Right lung (tissue), 5 donors: ENCODE measurements around the gene PDP2. TPM values are rescaled to one million over a fixed set of nuclear protein-coding genes. Genes with fewer than 3 reads are reported as not detected.
"Not testable (repeated sequence)": the region's sequence is repeated elsewhere in the genome, so short reads cannot be mapped to it uniquely, and the experiment has no call there.

ENCODE experiments used
- DNase-seq, 2 donors: peaks; one replicate each; pipeline ENCODE4 v3.0.0-alpha.2; 2013
- polyA plus RNA-seq, 5 donors: library from polyadenylated mRNA; unstranded; fragments of 120-200 nt; gene quantifications; one replicate each; pipeline versions ENCODE4 v1.2.1 to v1.2.3, GENCODE V29; 2013; ENCODE audit warnings: inconsistent platforms in 1 of 5, low replicate concordance in 1 of 5; ENCODE audit not compliant: insufficient read length in 5 of 5, insufficient read depth in 1 of 5

Gene PDP2
- polyA plus RNA-seq, 5 donors, result 5.8 to 9.3 (median 8.9) TPM

- DNase-seq, result not testable (repeated sequence)
These were observed 54.6 kb downstream of the PDP2 start for GRCh38 chr16:66934839-66935313.

DNA sequence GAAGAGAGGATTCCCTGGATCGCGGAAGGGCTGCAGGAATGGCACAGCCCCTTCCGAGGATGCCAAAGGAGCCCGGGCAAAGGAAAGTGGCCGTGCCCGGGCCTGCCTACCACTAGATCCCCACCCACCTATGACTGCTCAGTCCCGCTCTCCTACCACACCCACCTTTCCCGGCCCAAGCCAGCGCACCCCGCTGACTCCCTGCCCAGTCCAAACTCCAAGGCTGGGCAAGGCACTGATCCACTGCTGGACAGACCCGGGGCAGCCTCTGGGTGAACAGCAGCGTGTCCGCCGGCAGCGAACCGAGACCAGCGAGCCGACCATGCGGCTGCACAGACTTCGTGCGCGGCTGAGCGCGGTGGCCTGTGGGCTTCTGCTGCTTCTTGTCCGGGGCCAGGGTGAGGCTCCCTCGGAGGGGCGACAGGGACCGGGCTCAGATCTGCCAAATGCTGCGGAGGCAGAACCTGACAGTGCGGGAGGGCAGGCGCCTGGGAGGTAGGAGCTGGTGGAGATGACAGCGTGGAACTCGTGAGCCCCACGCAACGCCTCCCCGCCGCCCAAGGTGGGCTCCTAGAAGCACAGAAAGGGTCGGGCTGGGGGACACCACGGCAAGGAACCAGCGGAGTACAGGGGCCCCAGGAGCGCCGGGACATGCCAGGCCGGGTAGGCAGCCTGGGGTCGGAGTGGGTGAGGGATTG, 55.1 kb downstream of the PDP2 start, which contains the start of gene CES2:
Gene CES2, plus strand, starts transcription at position 203 of the 698 bp plus-strand sequence. Its CDS starts 120 bp downstream, at position 323.
- no peak for DNase-seq

- no peak for DNase-seq
These were observed 56.1 kb downstream of the PDP2 start for GRCh38 chr16:66936462-66936861.

DNA sequence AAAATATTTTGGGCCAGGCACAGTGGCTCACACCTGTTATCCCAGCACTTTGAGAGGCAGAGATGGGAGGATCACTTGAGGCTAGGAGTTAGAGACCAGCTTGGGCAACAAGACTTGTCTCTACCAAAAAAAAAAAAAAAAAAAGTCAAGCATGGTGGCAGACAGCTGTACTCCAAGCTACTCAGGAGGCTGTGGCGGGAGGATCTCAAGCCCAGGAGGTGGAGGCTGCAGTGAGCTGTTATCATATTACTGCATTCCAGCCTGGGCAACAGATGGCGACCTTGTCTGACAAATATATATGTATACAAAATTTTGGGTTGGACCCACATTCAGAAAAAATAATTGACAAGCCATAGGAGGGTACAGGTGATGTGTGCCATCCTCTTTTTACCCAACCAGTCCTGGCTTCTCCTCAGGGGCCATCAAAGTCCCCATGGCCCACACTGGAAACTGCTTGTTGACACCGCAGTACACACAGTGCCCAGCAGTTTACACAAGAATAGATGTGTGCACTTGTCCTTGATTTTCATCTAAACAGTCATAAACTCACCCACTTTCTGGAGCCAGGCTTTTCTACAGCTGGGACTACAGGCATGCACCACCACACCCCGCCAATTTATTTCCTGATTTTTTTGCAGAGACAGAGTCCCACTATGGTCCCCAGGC, 56.7 kb downstream of the PDP2 start:
- no peak for DNase-seq

DNA sequence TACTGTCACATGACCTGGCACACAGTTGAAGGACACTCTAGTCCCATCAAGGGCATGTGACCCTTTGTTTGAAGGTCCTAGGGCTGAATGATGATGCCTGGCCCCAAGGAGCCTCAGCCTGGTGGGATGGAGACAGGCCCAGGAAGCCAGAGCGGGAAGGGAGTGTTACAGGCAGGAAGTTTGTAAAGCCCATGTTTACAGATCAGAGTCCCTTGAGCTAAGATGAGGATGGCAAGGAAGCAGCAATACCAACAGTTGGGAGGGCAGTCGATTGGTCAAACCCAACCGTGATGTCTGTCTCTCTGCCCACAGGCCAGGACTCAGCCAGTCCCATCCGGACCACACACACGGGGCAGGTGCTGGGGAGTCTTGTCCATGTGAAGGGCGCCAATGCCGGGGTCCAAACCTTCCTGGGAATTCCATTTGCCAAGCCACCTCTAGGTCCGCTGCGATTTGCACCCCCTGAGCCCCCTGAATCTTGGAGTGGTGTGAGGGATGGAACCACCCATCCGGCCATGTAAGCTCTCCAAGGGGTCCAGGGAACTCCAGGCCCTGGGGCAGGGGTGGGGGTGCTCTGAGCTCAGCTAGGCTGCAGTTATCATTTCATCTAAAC, 57.5 kb downstream of the PDP2 start:
- DNase-seq, result no peak

DNA sequence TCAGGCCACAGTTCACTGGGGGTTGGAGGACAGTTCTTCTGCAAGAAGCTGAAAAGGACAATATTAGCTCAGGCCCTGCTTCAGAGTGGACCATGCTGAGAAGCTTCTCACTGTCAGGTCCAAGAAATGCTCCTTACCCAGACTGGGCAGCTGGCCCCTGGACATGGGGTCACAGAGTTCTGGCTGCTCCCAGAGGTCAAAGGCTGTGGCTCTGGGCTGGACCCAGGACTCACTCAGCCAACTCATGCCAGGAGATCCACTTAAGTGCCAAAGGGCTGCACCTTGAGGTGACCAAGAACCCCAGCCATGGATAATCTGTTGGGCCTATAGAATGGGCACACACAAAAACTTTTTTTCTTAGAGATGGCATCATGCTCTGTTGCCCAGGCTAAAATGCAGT, 59.1 kb downstream of the PDP2 start:
- no peak for DNase-seq

DNA sequence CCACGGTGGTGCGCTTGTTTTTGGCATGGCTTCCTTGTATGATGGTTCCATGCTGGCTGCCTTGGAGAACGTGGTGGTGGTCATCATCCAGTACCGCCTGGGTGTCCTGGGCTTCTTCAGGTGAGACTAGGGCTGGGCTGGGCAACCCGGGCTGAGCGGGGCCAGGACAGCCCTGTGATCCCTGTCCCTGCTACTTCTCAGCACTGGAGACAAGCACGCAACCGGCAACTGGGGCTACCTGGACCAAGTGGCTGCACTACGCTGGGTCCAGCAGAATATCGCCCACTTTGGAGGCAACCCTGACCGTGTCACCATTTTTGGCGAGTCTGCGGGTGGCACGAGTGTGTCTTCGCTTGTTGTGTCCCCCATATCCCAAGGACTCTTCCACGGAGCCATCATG, 59.9 kb downstream of the PDP2 start:
- DNase-seq, result no peak

Other genes starting within 250 kb of the PDP2 start
- 10 to 100 TPM; 21.1 to 36.4 (median 27.7) TPM for gene CMTM4, start 183.8 kb upstream of the PDP2 start, polyA plus RNA-seq
- 100 to 1,000 TPM; 114 to 161 (median 144) TPM for gene DYNC1LI2, start 128.9 kb upstream of the PDP2 start, polyA plus RNA-seq
- under 1 TPM in 3 of 5 donors, not detected in 2; 0.05 to 0.23 (median 0.10) TPM for gene TERB1, start 78.9 kb upstream of the PDP2 start, polyA plus RNA-seq
- gene NAE1, start 49.5 kb upstream of the PDP2 start, polyA plus RNA-seq, result 100 to 1,000 TPM in 1 of 5 donors, 10 to 100 TPM in 4; 62.2 to 105 (median 90.3) TPM
- under 1 TPM in 1 of 5 donors, not detected in 4; 0.06 TPM for gene CA7, start 36.1 kb upstream of the PDP2 start, polyA plus RNA-seq
- 10 to 100 TPM; 22.5 to 66.6 (median 37.7) TPM for gene CDH16, start 38.4 kb downstream of the PDP2 start, polyA plus RNA-seq
- gene RRAD, start 45.0 kb downstream of the PDP2 start, polyA plus RNA-seq, result 10 to 100 TPM in 2 of 5 donors, 1 to 10 TPM in 3; 6.7 to 10.7 (median 9.6) TPM
- gene CIAO2B, start 53.9 kb downstream of the PDP2 start, polyA plus RNA-seq, result 10 to 100 TPM; 65.0 to 98.6 (median 80.7) TPM
- 10 to 100 TPM; 30.8 to 37.9 (median 36.0) TPM for gene CES2, start 55.0 kb downstream of the PDP2 start, polyA plus RNA-seq
- gene CES3, start 80.8 kb downstream of the PDP2 start, polyA plus RNA-seq, result 1 to 10 TPM; 4.0 to 5.6 (median 4.2) TPM
- 10 to 100 TPM in 1 of 5 donors, 1 to 10 TPM in 4; 6.2 to 11.9 (median 7.3) TPM for gene CES4A, start 108.1 kb downstream of the PDP2 start, polyA plus RNA-seq
- gene CBFB, start 148.6 kb downstream of the PDP2 start, polyA plus RNA-seq, result 10 to 100 TPM; 55.5 to 65.8 (median 61.0) TPM
- gene PHAF1, start 229.4 kb downstream of the PDP2 start, polyA plus RNA-seq, result 10 to 100 TPM; 21.1 to 25.8 (median 23.0) TPM